ENCODE results near the gene MAMLD1.

MAMLD1 gene

GRCh38 chrX:150463566-150463965 is 100.4 kb downstream of the MAMLD1 start:
- no peak for DNase-seq

- DNase-seq: no peak
Measured at GRCh38 chrX:150464001-150464400, 100.9 kb downstream of the MAMLD1 start.

- DNase-seq: no peak
Measured at GRCh38 chrX:150465326-150465725, 102.2 kb downstream of the MAMLD1 start.

- DNase-seq: no peak
Measured at GRCh38 chrX:150465881-150466775, 103.0 kb downstream of the MAMLD1 start.

GRCh38 chrX:150472306-150472705 is 109.2 kb downstream of the MAMLD1 start:
- no peak for DNase-seq

- DNase-seq: no peak
Measured at GRCh38 chrX:150473371-150473770, 110.3 kb downstream of the MAMLD1 start.

- DNase-seq: no peak
Measured at GRCh38 chrX:150475461-150475860, 112.3 kb downstream of the MAMLD1 start.

GRCh38 chrX:150476164-150476699 is 113.1 kb downstream of the MAMLD1 start:
- no peak for DNase-seq

GRCh38 chrX:150477371-150477770 is 114.3 kb downstream of the MAMLD1 start:
- DNase-seq: no peak

- DNase-seq: no peak
Measured at GRCh38 chrX:150478496-150479492, 115.7 kb downstream of the MAMLD1 start.

GRCh38 chrX:150482537-150483206 is 119.6 kb downstream of the MAMLD1 start:
- no peak for DNase-seq

GRCh38 chrX:150483356-150483985 is 120.4 kb downstream of the MAMLD1 start:
- no peak for DNase-seq

- no peak for DNase-seq
Measured at GRCh38 chrX:150486011-150486410, 122.9 kb downstream of the MAMLD1 start.

GRCh38 chrX:150487369-150488094 is 124.4 kb downstream of the MAMLD1 start:
- DNase-seq: no peak

- no peak for DNase-seq
Measured at GRCh38 chrX:150489359-150490015, 126.4 kb downstream of the MAMLD1 start.

GRCh38 chrX:150495496-150495895 is 132.4 kb downstream of the MAMLD1 start:
- no peak for DNase-seq

- no peak for DNase-seq
Measured at GRCh38 chrX:150499240-150499639, 136.1 kb downstream of the MAMLD1 start.

GRCh38 chrX:150502091-150502490 is 139.0 kb downstream of the MAMLD1 start:
- no peak for DNase-seq

- DNase-seq: no peak
Measured at GRCh38 chrX:150502979-150503897, 140.1 kb downstream of the MAMLD1 start.

GRCh38 chrX:150503898-150504219 is 140.7 kb downstream of the MAMLD1 start:
- DNase-seq: no peak
